GM13976 (cell line): ENCODE measurements around the gene ACIN1.

Source experiments
- DNase-seq: peaks from one replicate; pipeline ENCODE4 v3.0.0; 2012; ENCODE audit warnings: low spot score
- CTCF ChIP-seq: IDR thresholded peaks from 2 replicates; pipeline ENCODE4 v1.5.1; 2012; ENCODE audit warnings: borderline replicate concordance, mild to moderate bottlenecking; ENCODE audit not compliant: insufficient read depth; ENCODE audit errors: extremely low read depth, missing control alignments, control extremely low read depth
- in situ Hi-C: fragments of 300-500 bp; cut with MboI; formaldehyde crosslinking; loops from one replicate; pipeline ENCODE4 v1.12.0; 2022; ENCODE audit warnings: low sequenced_read_pairs, mixed read lengths, inconsistent platforms; ENCODE audit not compliant: unreplicated experiment

The ACIN1 gene

GRCh38 chr14:23023795-23024152, 71.2 kb downstream of the ACIN1 start:
- DNase-seq: no peak
- in situ Hi-C loops: no loop called here
- no peak for TF ChIP-seq CTCF

DNA sequence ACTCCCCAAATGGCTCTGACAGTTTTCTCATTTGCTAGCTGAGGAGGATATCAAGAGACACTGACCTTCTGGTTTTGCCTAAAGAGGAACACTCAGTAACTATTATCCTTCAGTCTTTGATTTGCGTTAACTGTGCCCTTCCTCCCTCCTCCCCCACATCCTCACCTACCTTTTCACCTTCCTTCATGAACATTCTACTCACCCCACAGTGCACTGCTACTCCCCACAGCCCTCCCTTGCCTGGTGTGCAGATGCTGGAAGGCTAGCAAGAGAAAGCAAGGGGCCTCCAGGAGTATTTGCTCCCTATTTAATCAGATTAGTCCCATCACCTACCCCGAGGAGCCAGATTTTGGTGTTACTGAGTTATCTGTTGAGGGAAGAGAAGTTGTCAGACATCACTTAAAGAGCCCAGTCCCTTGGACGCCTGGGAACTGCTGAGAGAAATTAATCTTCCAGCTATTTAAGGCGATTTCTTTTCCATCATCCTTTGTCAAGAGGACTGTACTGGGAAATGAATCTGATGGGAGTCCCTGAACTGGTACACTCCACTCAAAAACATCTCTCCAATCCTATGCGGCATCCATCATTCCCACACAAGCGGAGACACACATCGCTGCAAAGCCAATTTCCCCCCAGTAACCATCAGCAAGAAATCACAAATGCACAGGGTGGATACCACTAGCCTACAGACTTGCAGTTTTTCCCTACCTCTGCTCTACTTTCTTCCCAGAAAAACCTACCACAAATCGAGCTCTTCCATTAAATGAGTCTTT, 71.7 kb downstream of the ACIN1 start:
- TF ChIP-seq CTCF: no peak
- no peak for DNase-seq
- in situ Hi-C loops: no loop called here

DNA sequence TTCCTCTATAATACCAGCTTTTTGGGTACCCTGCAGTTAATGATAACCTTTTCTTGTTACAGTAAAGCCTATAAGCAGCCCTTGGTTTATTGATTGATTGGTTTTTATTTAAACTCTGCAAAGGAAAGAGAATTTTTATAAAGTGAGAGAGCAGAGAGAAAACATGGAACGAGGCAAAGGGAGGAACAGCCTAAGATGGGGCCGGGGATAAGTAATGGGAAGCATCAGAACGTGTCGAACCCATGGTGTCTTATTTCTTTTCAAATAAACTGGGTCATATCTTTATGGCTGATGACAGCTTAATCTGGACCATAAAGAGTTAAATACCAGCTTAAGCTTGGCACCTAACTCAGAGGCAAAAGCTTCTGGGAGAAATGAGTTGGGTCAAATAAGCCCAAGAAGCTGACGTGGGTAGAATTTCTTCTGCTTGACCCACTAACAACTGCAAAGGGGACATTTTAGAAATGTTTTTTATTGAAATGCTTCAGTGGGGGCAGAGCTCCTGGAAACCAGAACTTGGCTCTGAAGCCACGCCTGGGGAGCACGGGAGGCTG, 73.0 kb downstream of the ACIN1 start:
- DNase-seq: no peak
- in situ Hi-C loops: no loop called here
- no peak for TF ChIP-seq CTCF

GRCh38 chr14:23021434-23021833, 73.5 kb downstream of the ACIN1 start:
- TF ChIP-seq CTCF: no peak
- in situ Hi-C loops: no loop called here
- no peak for DNase-seq

GRCh38 chr14:23020143-23021128, 74.5 kb downstream of the ACIN1 start:
- DNase-seq: no peak
- in situ Hi-C loops: no loop called here
- no peak for TF ChIP-seq CTCF

DNA sequence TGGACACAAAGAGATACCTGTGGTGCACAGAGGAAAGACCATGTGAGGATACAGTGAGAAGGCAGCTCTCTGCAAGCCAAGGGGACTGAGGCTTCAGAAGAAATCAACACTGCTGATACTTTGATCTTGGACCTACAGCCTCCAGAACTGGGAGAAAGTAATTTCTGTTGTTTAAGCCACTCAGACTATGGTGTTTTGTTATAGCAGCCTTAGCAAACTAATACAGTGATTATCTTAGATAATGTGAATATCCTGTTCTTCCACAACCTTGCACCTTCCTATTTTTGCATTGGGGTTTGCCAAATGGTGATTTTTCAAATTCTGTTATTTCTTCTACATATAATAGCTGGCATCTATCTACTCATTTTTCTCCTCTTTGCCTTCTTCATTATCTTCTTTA, 76.8 kb downstream of the ACIN1 start:
- no peak for TF ChIP-seq CTCF
- in situ Hi-C loops: no loop called here
- no peak for DNase-seq
